ENCODE results near the gene PODXL2.

The PODXL2 gene

GRCh38 chr3:127660621-127661251, 31.8 kb downstream of the PODXL2 start:
- DNase-seq, result no peak

- DNase-seq, result no peak
Observed at GRCh38 chr3:127661600-127661999, 32.6 kb downstream of the PODXL2 start.

- DNase-seq, result no peak
Observed at GRCh38 chr3:127662001-127662469, 33.0 kb downstream of the PODXL2 start.

- no peak for DNase-seq
Observed at GRCh38 chr3:127663151-127663550, 34.2 kb downstream of the PODXL2 start.

- DNase-seq, result no peak
Observed at GRCh38 chr3:127665165-127665564, 36.2 kb downstream of the PODXL2 start.

GRCh38 chr3:127665586-127665985, 36.6 kb downstream of the PODXL2 start:
- no peak for DNase-seq

- DNase-seq, result no peak
Observed at GRCh38 chr3:127666676-127667075, 37.7 kb downstream of the PODXL2 start.

GRCh38 chr3:127667119-127667681, 38.2 kb downstream of the PODXL2 start:
- no peak for DNase-seq

- no peak for DNase-seq
Observed at GRCh38 chr3:127668906-127669305, 39.9 kb downstream of the PODXL2 start.

- no peak for DNase-seq
Observed at GRCh38 chr3:127669541-127670228, 40.7 kb downstream of the PODXL2 start.

- no peak for DNase-seq
Observed at GRCh38 chr3:127670229-127670559, 41.2 kb downstream of the PODXL2 start.

GRCh38 chr3:127670761-127671522, 42.0 kb downstream of the PODXL2 start:
- no peak for DNase-seq

GRCh38 chr3:127671523-127672428, 42.8 kb downstream of the PODXL2 start:
- DNase-seq, result peak; percentile 38

GRCh38 chr3:127672429-127673190, 43.6 kb downstream of the PODXL2 start, which contains the start of gene ABTB1:
ABTB1 (plus strand) TSS chr3:127672952; CDS start chr3:127673026, 74 bp downstream.
- DNase-seq, result peak; percentile 89

- peak; percentile 64 for DNase-seq
Observed at GRCh38 chr3:127673191-127674100, 44.5 kb downstream of the PODXL2 start.

- no peak for DNase-seq
Observed at GRCh38 chr3:127674101-127674721, 45.2 kb downstream of the PODXL2 start.

- DNase-seq, result no peak
Observed at GRCh38 chr3:127674790-127675189, 45.8 kb downstream of the PODXL2 start.

- DNase-seq, result no peak
Observed at GRCh38 chr3:127675651-127676391, 46.8 kb downstream of the PODXL2 start.

GRCh38 chr3:127676456-127676855, 47.5 kb downstream of the PODXL2 start:
- no peak for DNase-seq

Data from CD4-positive, alpha-beta T cell treated with Interleukin-17A for 1 hour (primary cell).